HG02798 (cell line): ENCODE measurements around the gene FAM98C.
"Not testable (repeated sequence)": the region's sequence is repeated elsewhere in the genome, so short reads cannot be mapped to it uniquely, and the experiment has no call there.

Source experiments
- ATAC-seq: cut with Tn5 transposase; IDR thresholded peaks from one replicate; pipeline ENCODE4 v1.9.1; 2021; ENCODE audit warnings: mild to moderate bottlenecking; ENCODE audit not compliant: unreplicated experiment, poor library complexity

Gene FAM98C

DNA sequence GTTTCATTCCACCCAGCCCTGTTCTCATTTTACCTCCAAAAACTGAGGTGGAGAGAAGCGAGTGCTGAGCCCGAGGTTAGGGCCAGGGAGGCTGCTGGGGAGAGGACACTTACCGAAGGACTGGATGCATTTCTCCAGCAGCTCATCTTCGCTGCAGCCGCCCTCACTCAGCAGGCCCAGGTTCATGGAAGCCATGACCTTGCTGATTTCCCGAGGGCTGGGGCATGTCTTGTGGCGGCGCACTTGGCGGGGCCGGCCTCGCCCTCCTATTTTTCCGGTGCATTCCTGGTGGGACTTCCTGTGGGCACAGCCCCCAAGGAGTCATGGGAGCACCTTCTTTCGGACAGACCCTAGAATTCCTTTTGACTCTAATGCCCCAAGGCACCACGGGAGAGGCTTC is 19.0 kb downstream of the FAM98C start:
- no peak for ATAC-seq

GRCh38 chr19:38422438-38422837 is 19.5 kb downstream of the FAM98C start:
- ATAC-seq = no peak

DNA sequence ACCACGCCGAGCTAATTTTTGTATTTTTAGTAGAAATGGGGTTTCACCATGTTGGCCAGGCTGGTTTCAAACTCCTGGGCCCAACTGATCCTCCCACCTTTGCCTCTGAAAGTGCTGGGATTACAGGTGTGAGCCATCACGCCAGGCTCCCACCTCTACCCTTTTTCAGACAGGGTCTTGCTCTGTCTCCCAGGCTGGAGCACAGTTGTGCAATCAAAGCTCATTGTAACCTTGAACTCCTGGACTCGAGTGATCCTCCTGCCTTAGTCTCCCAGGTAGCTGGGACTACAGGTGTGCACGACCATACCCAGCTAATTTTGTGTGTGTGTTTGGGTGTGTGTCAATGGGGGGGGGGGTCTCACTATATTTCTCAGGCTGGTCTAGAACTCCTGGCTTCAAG is 21.4 kb downstream of the FAM98C start:
- ATAC-seq = no peak

- ATAC-seq = no peak
These were observed 22.4 kb downstream of the FAM98C start for GRCh38 chr19:38425222-38425809.

GRCh38 chr19:38425810-38426466 is 23.0 kb downstream of the FAM98C start, which contains the start of gene RASGRP4:
Gene RASGRP4 (minus strand): TSS chr19:38426219. CDS start chr19:38426091, 128 bp downstream.
- ATAC-seq = no peak

GRCh38 chr19:38427035-38427677 is 24.3 kb downstream of the FAM98C start:
- not testable (repeated sequence) for ATAC-seq

- no peak for ATAC-seq
These were observed 26.3 kb downstream of the FAM98C start for GRCh38 chr19:38429055-38429810.

DNA sequence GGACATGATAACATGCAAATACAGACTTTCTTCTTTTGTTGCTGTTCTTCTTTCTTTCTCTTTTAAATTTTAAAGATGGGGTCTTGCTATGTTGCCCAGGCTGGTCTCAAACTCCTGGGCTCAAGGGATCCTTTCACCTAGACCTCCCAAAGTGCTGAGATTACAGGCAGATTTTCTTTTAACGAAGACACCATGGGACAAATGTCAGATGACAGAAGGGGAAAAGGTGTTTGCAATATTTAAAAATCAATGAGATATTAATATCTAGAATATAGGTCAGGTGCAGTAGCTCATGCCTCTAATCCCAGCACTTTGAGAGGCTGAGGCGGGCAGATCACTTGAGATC is 26.9 kb downstream of the FAM98C start:
- ATAC-seq = no peak

DNA sequence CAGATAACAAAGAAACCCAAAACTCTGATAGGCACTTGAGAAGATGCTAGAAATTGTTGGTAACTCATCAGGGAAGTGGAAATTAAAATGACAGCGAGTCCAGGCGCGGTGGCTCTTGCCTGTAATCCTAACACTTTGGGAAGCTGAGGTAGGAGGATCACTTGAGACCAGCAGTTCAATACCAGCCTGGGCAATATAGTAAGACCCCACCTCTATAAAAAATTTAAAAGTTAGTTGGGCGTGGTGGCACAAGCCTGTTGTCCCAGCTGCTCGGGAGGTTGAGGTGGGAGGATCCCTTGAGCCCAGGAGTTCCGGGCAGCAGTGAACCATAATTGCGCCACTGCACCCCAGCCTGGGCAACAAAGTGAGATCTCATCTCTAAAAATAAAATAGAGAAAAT is 28.0 kb downstream of the FAM98C start:
- no peak for ATAC-seq

GRCh38 chr19:38433268-38433733 is 30.4 kb downstream of the FAM98C start, which contains the start of gene RYR1:
Gene RYR1 (plus strand): TSS chr19:38433691. CDS start chr19:38433830, 139 bp downstream.
- no peak for ATAC-seq

- ATAC-seq = no peak
These were observed 31.7 kb downstream of the FAM98C start for GRCh38 chr19:38434549-38435051.

DNA sequence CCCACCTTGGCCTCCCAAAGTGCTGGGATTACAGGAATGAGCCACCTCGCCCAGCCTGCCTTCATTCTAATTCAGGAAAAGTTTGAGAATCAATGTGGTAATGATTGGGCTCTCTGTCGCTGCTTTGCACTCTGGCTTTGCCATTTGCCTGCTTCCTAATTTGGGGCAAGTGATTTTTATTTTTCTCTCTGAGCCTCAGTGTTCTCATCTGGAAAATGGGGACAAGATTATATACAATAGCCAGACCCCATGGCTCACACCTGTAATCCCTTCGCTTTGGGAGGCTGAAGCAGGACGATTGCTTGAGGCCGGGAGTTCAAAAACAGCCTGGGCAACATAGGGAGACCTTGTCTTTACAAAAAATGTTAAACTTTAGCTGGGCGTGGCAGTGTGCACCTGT is 34.4 kb downstream of the FAM98C start:
- ATAC-seq = no peak

DNA sequence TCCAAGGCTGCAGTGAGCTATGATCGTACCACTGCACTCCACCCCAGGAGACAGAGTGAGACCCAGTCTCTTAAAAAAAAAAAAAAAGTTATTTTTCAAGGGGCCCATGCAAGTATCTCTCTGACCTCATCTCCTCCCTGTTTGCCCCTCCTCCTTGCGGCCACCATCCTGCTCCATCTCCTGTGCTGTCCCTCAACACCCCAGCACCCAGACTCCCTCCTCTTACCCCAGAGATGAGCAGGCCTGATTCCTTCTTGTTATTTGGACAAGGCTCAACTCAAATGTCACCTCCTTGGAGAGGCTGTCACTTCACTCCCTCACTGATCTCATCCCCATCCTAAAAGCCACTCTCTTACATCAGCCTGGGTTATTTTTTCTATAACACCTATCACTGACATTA is 35.0 kb downstream of the FAM98C start:
- ATAC-seq = no peak

DNA sequence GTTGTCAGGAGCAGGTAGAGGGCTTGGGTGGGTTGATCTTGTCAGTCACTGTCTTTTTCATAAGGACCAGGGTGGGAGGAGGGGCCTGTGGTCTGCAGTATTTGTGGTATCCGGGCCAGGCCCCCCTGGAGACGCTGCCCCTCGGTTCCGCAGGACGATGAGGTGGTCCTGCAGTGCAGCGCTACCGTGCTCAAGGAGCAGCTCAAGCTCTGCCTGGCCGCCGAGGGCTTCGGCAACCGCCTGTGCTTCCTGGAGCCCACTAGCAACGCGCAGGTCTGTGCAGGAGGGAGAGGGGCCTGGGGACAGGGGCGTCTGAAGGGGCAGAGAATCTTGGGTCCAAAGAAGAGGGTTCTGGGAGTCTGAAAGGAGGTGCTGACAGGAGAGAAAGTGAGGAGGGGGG is 37.7 kb downstream of the FAM98C start:
- ATAC-seq = no peak

GRCh38 chr19:38441657-38442348 is 38.9 kb downstream of the FAM98C start:
- ATAC-seq = no peak

DNA sequence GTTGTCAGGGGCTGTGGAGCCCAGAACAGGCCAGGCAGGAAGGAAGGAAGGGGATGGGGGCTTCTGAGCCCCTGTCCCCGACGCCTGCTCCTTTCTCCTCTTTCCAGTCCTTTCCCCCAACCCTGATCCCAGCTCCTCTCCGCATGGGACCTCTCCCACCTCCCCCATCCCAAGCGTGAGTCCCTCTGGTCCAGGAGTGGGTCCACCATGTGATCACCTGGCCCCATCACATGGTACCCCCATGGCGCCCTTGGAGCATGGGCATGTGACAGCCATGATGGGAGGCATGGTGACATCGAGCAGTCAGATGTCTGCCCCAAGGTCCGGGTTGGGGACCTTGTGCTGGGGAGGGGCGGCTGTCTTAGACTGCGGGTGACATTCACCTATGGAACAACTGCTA is 39.8 kb downstream of the FAM98C start:
- ATAC-seq = no peak

- ATAC-seq = no peak
These were observed 40.6 kb downstream of the FAM98C start for GRCh38 chr19:38443458-38443999.

DNA sequence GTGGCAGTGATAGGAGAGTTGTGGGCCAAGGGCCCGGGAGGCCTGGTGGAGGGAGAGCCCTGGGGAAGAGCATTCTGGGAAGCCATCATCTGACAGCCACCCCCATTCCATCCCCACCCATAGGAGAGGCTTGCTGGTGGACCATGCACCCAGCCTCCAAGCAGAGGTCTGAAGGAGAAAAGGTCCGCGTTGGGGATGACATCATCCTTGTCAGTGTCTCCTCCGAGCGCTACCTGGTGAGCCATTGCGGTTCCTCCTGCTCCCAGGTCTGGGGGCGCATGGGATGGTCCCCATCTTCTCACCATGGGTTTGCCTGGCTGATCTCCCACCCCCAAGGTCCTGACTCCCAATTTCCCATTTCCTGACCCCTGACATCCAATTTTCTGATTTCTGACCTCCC is 41.1 kb downstream of the FAM98C start:
- no peak for ATAC-seq

DNA sequence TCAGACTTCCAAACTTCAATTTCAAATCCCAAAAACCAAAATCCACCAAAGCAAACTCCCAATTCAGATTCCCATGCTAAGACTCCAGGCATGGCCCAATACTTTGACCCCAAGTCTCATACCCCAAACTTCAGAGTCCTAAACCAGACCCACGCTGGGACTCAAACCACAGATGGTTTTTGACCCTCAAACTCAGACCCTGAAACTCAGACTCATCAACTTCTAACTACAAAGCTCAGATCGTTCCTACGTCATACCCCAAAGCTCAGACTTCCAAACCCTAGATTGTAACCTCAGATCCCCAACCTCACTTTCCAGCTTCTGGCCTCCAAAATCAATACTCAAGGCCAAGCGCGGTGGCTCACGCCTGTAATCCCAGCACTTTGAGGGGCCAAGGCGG is 42.5 kb downstream of the FAM98C start:
- no peak for ATAC-seq

DNA sequence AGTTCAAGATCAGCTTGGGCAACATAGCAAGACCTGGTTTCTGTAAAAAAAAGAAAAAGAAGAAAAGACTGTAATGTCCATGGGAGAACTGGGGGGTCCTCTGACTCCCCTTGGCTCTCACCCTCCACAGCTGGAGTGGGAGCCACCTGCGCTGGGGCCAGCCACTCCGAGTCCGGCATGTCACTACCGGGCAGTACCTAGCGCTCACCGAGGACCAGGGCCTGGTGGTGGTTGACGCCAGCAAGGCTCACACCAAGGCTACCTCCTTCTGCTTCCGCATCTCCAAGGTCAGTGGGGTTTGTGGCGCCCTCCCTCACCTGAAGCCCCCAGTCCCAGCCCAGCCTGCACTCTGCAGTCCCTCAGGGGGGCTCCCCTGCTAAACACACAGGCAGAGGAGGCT is 45.3 kb downstream of the FAM98C start:
- no peak for ATAC-seq
